ENCODE data around the gene FARSB. TPM values are rescaled to one million over a fixed set of nuclear protein-coding genes. Genes with fewer than 3 reads are reported as not detected.

FARSB gene
- total RNA-seq, 1 donor from 2014 or later, result 23.1 TPM

- DNase-seq (ENCODE audit: low read depth), result no peak
- TF ChIP-seq EZH2 (IDR thresholded peaks at IDR 0.05; ENCODE audit: insufficient read depth, low read length) (no peak), CTCF (IDR thresholded peaks at IDR 0.05; ENCODE audit: insufficient read depth, low read depth, low read length) (no peak)
- no peak overlapping the region for H3K9ac ChIP-seq (ENCODE audit: low read length)
- H3K79me2 ChIP-seq (ENCODE audit: insufficient read depth, low read length), result no peaks in the 10 kb centered on the region
- no peak overlapping the region for H3K27ac ChIP-seq (ENCODE audit: low read depth, low read length)
- H4K20me1 ChIP-seq (ENCODE audit: insufficient read depth, low read length), result no peaks in the 10 kb centered on the region
- H3K9me3 ChIP-seq (ENCODE audit: insufficient read depth, low read depth, low read length), result no peaks in the 10 kb centered on the region
- Mint-ChIP-seq H3K27me3 (ENCODE audit: low read depth, unreplicated experiment) (no peaks in the 10 kb centered on the region), H3K36me3 (ENCODE audit: low read depth, unreplicated experiment) (no peaks in the 10 kb centered on the region), H3K4me1 (ENCODE audit: low read depth, unreplicated experiment) (peaks cover 2% of the 10 kb centered on the region), H3K4me3 (ENCODE audit: unreplicated experiment) (no peak overlapping the region), H3K27ac (ENCODE audit: unreplicated experiment) (no peak overlapping the region), H3K9me3 (ENCODE audit: unreplicated experiment) (no peaks in the 10 kb centered on the region)
- H3K27me3 ChIP-seq (ENCODE audit: insufficient read depth, low read length), result no peaks in the 10 kb centered on the region
- H3K4me1 ChIP-seq (ENCODE audit: insufficient read depth, low read length), result no peaks in the 10 kb centered on the region
- H3K4me2 ChIP-seq (ENCODE audit: low read length), result no peak overlapping the region
- FAIRE-seq, result no peak
- no peaks in the 10 kb centered on the region for H3K36me3 ChIP-seq (ENCODE audit: insufficient read depth, low read length)
- no peak overlapping the region for H3K4me3 ChIP-seq (ENCODE audit: insufficient read depth, low read depth, low read length)
- H2AFZ ChIP-seq (ENCODE audit: low read depth, low read length), result no peak overlapping the region
Observed at GRCh38 chr2:222545823-222546795, 109.8 kb downstream of the FARSB start.

GRCh38 chr2:222544661-222545060, 111.2 kb downstream of the FARSB start:
- Histone ChIP-seq H3K79me2 (ENCODE audit: insufficient read depth, low read length) (no peaks in the 10 kb centered on the region), H3K4me2 (ENCODE audit: low read length) (no peak overlapping the region), H4K20me1 (ENCODE audit: insufficient read depth, low read length) (no peaks in the 10 kb centered on the region), H3K9ac (ENCODE audit: low read length) (no peak overlapping the region), H2AFZ (ENCODE audit: low read depth, low read length) (no peak overlapping the region), H3K27me3 (ENCODE audit: insufficient read depth, low read length) (no peaks in the 10 kb centered on the region), H3K4me1 (ENCODE audit: insufficient read depth, low read length) (no peaks in the 10 kb centered on the region), H3K27ac (ENCODE audit: low read depth, low read length) (no peak overlapping the region), H3K4me3 (ENCODE audit: insufficient read depth, low read depth, low read length) (no peak overlapping the region), H3K36me3 (ENCODE audit: insufficient read depth, low read length) (no peaks in the 10 kb centered on the region), H3K9me3 (ENCODE audit: insufficient read depth, low read depth, low read length) (no peaks in the 10 kb centered on the region)
- FAIRE-seq, result no peak
- Mint-ChIP-seq H3K27me3 (ENCODE audit: low read depth, unreplicated experiment) (no peaks in the 10 kb centered on the region), H3K27ac (ENCODE audit: unreplicated experiment) (no peak overlapping the region), H3K36me3 (ENCODE audit: low read depth, unreplicated experiment) (no peaks in the 10 kb centered on the region), H3K4me1 (ENCODE audit: low read depth, unreplicated experiment) (peaks cover 2% of the 10 kb centered on the region), H3K4me3 (ENCODE audit: unreplicated experiment) (no peak overlapping the region), H3K9me3 (ENCODE audit: unreplicated experiment) (no peaks in the 10 kb centered on the region)
- DNase-seq (ENCODE audit: low read depth), result no peak
- TF ChIP-seq EZH2 (IDR thresholded peaks at IDR 0.05; ENCODE audit: insufficient read depth, low read length), result no peak
- TF ChIP-seq CTCF (IDR thresholded peaks at IDR 0.05; ENCODE audit: insufficient read depth, low read depth, low read length), result no peak

GRCh38 chr2:222538535-222538934, 117.4 kb downstream of the FARSB start:
- no peaks in the 10 kb centered on the region for H3K36me3 ChIP-seq (ENCODE audit: insufficient read depth, low read length)
- H3K27ac Mint-ChIP-seq (ENCODE audit: unreplicated experiment), result no peak overlapping the region
- H4K20me1 ChIP-seq (ENCODE audit: insufficient read depth, low read length), result no peaks in the 10 kb centered on the region
- H3K4me1 ChIP-seq (ENCODE audit: insufficient read depth, low read length), result no peaks in the 10 kb centered on the region
- H3K4me2 ChIP-seq (ENCODE audit: low read length), result no peak overlapping the region
- no peaks in the 10 kb centered on the region for H3K9me3 ChIP-seq (ENCODE audit: insufficient read depth, low read depth, low read length)
- H3K4me3 ChIP-seq (ENCODE audit: insufficient read depth, low read depth, low read length), result no peak overlapping the region
- no peaks in the 10 kb centered on the region for H3K79me2 ChIP-seq (ENCODE audit: insufficient read depth, low read length)
- H3K4me3 Mint-ChIP-seq (ENCODE audit: unreplicated experiment), result no peak overlapping the region
- no peak overlapping the region for H3K9ac ChIP-seq (ENCODE audit: low read length)
- no peaks in the 10 kb centered on the region for H3K4me1 Mint-ChIP-seq (ENCODE audit: low read depth, unreplicated experiment)
- H3K27me3 Mint-ChIP-seq (ENCODE audit: low read depth, unreplicated experiment), result peaks cover 2% of the 10 kb centered on the region
- no peaks in the 10 kb centered on the region for H3K27me3 ChIP-seq (ENCODE audit: insufficient read depth, low read length)
- H3K27ac ChIP-seq (ENCODE audit: low read depth, low read length), result no peak overlapping the region
- no peak overlapping the region for H2AFZ ChIP-seq (ENCODE audit: low read depth, low read length)
- no peak for DNase-seq (ENCODE audit: low read depth)
- peaks cover 3% of the 10 kb centered on the region for H3K9me3 Mint-ChIP-seq (ENCODE audit: unreplicated experiment)
- no peak for FAIRE-seq
- no peaks in the 10 kb centered on the region for H3K36me3 Mint-ChIP-seq (ENCODE audit: low read depth, unreplicated experiment)
- TF ChIP-seq CTCF (IDR thresholded peaks at IDR 0.05; ENCODE audit: insufficient read depth, low read depth, low read length) (no peak), EZH2 (IDR thresholded peaks at IDR 0.05; ENCODE audit: insufficient read depth, low read length) (no peak)
